Measurements from ENCODE around the gene LGR4. TPM values are rescaled to one million over a fixed set of nuclear protein-coding genes. Genes with fewer than 3 reads are reported as not detected.

The LGR4 gene
- total and polyA plus RNA-seq, 9 of the 15 experiments (the other 6 are each of a cell fraction or from before 2014, with no cell fraction given) = 0.94 to 10.1 (median 5.8) TPM

GRCh38 chr11:27420217-27420616 is 52.4 kb downstream of the LGR4 start (continued):
- 0 out of 2 replicates have a peak, but pooled peaks have one; percentile 58 for TF ChIP-seq CUX1 (CRISPR knock-in tag; IDR thresholded peaks at IDR 0.05)
- TF ChIP-seq HBP1 (CRISPR knock-in tag; IDR thresholded peaks at IDR 0.05) = no peak
- TF ChIP-seq JUND (IDR thresholded peaks at IDR 0.05; ENCODE audit: borderline replicate concordance, low read depth, low read length) = 0 out of 2 replicates have a peak, but pooled peaks have one; percentile 9
- TF ChIP-seq JUND (tag; IDR thresholded peaks at IDR 0.05; ENCODE audit: borderline replicate concordance, low read depth, low read length) = no peak; the same call in 2 of the 3 replicates
- TF ChIP-seq HCFC1 (IDR thresholded peaks at IDR 0.05; ENCODE audit: low read depth, low read length) = no peak
